HL-60 (cell line): Measurements from ENCODE around the gene HMGXB4.

Source experiments
- GABPA ChIP-seq: IDR thresholded peaks from 2 replicates; pipeline ENCODE4 v1.6.1; 2012; ENCODE audit warnings: low read depth
- POLR2AphosphoS5 ChIP-seq: IDR thresholded peaks from 2 replicates; pipeline ENCODE4 v1.6.1; 2012; ENCODE audit warnings: low read depth
- REST ChIP-seq: IDR thresholded peaks from 2 replicates; pipeline ENCODE4 v1.6.1; 2012; ENCODE audit warnings: low read depth; ENCODE audit not compliant: insufficient replicate concordance
- SPI1 ChIP-seq: IDR thresholded peaks from 2 replicates; pipeline ENCODE4 v1.6.1; 2012; ENCODE audit warnings: low read depth, mild to moderate bottlenecking, borderline replicate concordance
- TF ChIP-seq, protein P1 (sequence below): IDR thresholded peaks from one replicate; pipeline ENCODE4 v1.5.1; 2011; ENCODE audit warnings: low read length, control low read depth, inconsistent platforms; ENCODE audit not compliant: insufficient read depth

DNA sequence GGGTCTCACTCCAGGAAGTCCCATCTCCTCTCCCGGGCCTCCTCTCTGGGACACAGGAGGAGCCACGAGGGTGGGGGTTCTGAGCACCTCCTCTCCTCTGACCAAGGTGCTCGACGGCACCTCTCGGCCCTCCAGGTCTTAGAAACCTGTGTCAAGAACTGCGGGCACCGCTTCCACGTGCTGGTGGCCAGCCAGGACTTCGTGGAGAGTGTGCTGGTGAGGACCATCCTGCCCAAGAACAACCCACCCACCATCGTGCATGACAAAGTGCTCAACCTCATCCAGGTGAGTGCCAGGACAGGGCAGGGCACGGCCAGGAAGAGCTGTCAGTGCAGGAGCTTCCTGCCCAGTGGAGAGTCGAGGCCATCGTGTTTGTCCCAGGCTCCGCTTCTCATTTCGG, 65.6 kb downstream of the HMGXB4 start:
- TF ChIP-seq, protein P1, sequence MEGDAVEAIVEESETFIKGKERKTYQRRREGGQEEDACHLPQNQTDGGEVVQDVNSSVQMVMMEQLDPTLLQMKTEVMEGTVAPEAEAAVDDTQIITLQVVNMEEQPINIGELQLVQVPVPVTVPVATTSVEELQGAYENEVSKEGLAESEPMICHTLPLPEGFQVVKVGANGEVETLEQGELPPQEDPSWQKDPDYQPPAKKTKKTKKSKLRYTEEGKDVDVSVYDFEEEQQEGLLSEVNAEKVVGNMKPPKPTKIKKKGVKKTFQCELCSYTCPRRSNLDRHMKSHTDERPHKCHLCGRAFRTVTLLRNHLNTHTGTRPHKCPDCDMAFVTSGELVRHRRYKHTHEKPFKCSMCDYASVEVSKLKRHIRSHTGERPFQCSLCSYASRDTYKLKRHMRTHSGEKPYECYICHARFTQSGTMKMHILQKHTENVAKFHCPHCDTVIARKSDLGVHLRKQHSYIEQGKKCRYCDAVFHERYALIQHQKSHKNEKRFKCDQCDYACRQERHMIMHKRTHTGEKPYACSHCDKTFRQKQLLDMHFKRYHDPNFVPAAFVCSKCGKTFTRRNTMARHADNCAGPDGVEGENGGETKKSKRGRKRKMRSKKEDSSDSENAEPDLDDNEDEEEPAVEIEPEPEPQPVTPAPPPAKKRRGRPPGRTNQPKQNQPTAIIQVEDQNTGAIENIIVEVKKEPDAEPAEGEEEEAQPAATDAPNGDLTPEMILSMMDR, result no peak
- TF ChIP-seq REST, result no peak
- no peak for TF ChIP-seq POLR2AphosphoS5
- TF ChIP-seq GABPA, result no peak
- no peak for TF ChIP-seq SPI1
